HFF-Myc (cell line): ENCODE data around the gene ATN1.
A peak's percentile ranks its signal among the peaks of the same experiment; 100 is the strongest.

ENCODE experiments used
- DNase-seq: peaks from one replicate; pipeline ENCODE4 v3.0.0-alpha.2; 2011; ENCODE audit warnings: low read depth; ENCODE audit errors: extremely low read depth
- H3K4me3 ChIP-seq: replicated peaks from 2 replicates; pipeline ENCODE4 v1.5.1; 2011; ENCODE audit warnings: low read depth, mild to moderate bottlenecking, control low read depth, low read length
- CTCF ChIP-seq: IDR thresholded peaks from 2 replicates; pipeline ENCODE4 v1.5.1; 2012; ENCODE audit warnings: mild to moderate bottlenecking, low read depth, low read length, control low read depth; ENCODE audit errors: missing control alignments

The ATN1 gene

GRCh38 chr12:6943389-6943721 is 15.6 kb downstream of the ATN1 start:
- no peak for TF ChIP-seq CTCF
- H3K4me3 ChIP-seq: no peak overlapping the region
- DNase-seq: peak; percentile 87

GRCh38 chr12:6943722-6944380 is 16.1 kb downstream of the ATN1 start, which contains the start of the genes C12orf57 and RNU7-1:
TSS of gene C12orf57 (plus strand) at chr12:6944022. CDS start at chr12:6944122, 100 bp downstream.
TSS of gene RNU7-1 (plus strand) at chr12:6943816.
- H3K4me3 ChIP-seq: peak within 1 kb of the TSS; percentile 78
- TF ChIP-seq CTCF: no peak
- DNase-seq: peak; percentile 92

GRCh38 chr12:6944381-6945186 is 16.8 kb downstream of the ATN1 start:
- peak; percentile 80 for TF ChIP-seq CTCF
- peak overlapping the region; percentile 78 for H3K4me3 ChIP-seq
- DNase-seq: no peak

GRCh38 chr12:6945613-6946012 is 17.9 kb downstream of the ATN1 start:
- H3K4me3 ChIP-seq: peak overlapping the region; percentile 78
- no peak for TF ChIP-seq CTCF

GRCh38 chr12:6946033-6946919 is 18.5 kb downstream of the ATN1 start:
- H3K4me3 ChIP-seq: no peak overlapping the region
- TF ChIP-seq CTCF: no peak
- DNase-seq: no peak

More at GRCh38 chr12:6945613-6946012, 17.9 kb downstream of the ATN1 start:
- DNase-seq: no peak

GRCh38 chr12:6946920-6947374 is 19.2 kb downstream of the ATN1 start:
- no peak overlapping the region for H3K4me3 ChIP-seq

More at GRCh38 chr12:6946920-6947374, 19.2 kb downstream of the ATN1 start:
- DNase-seq: no peak
- TF ChIP-seq CTCF: no peak
